HEK293 (cell line): ENCODE data around the gene BBC3.

ENCODE experiments used
- BCL6B ChIP-seq: fragments of 450-650 bp; formaldehyde crosslinking; IDR thresholded peaks from 2 replicates; pipeline ENCODE4 v1.5.1; 2017; ENCODE audit warnings: missing biosample characterization, missing genetic modification characterization
- PRDM10 ChIP-seq: fragments of 450-650 bp; formaldehyde crosslinking; IDR thresholded peaks from 2 replicates; pipeline ENCODE4 v1.5.1; 2016; ENCODE audit warnings: missing biosample characterization, missing genetic modification characterization
- PRDM2 ChIP-seq: fragments of 450-650 bp; formaldehyde crosslinking; IDR thresholded peaks from 2 replicates; pipeline ENCODE4 v1.5.1; 2016; ENCODE audit warnings: missing biosample characterization, missing genetic modification characterization, borderline replicate concordance
- SALL2 ChIP-seq: fragments of 450-650 bp; formaldehyde crosslinking; IDR thresholded peaks from 2 replicates; pipeline ENCODE4 v1.5.0; 2017; ENCODE audit warnings: missing biosample characterization, mild to moderate bottlenecking, missing genetic modification characterization, borderline replicate concordance
- YY1 ChIP-seq: fragments of 450-650 bp; formaldehyde crosslinking; IDR thresholded peaks from 2 replicates; pipeline ENCODE4 v1.5.1; 2018; ENCODE audit warnings: missing biosample characterization, missing genetic modification characterization
- ZBTB6 ChIP-seq: fragments of 450-650 bp; formaldehyde crosslinking; IDR thresholded peaks from 2 replicates; pipeline ENCODE4 v1.5.1; 2017; ENCODE audit warnings: missing biosample characterization, missing genetic modification characterization
- ZEB2 ChIP-seq: fragments of 450-650 bp; formaldehyde crosslinking; IDR thresholded peaks from 2 replicates; pipeline ENCODE4 v1.5.1; 2016; ENCODE audit warnings: missing biosample characterization, missing genetic modification characterization
- ZNF148 ChIP-seq: fragments of 450-650 bp; formaldehyde crosslinking; IDR thresholded peaks from 2 replicates; pipeline ENCODE4 v1.5.0; 2017; ENCODE audit warnings: missing biosample characterization, missing genetic modification characterization, borderline replicate concordance
- ZNF2 ChIP-seq: fragments of 450-650 bp; formaldehyde crosslinking; IDR thresholded peaks from 2 replicates; pipeline ENCODE4 v1.5.1; 2016; ENCODE audit warnings: missing biosample characterization, missing genetic modification characterization
- ZNF280D ChIP-seq: fragments of 450-650 bp; formaldehyde crosslinking; IDR thresholded peaks from 2 replicates; pipeline ENCODE4 v1.5.1; 2016; ENCODE audit warnings: missing biosample characterization, missing genetic modification characterization
- ZNF473 ChIP-seq: fragments of 450-650 bp; formaldehyde crosslinking; IDR thresholded peaks from 2 replicates; pipeline ENCODE4 v1.5.1; 2017; ENCODE audit warnings: missing biosample characterization, missing genetic modification characterization
- ZNF510 ChIP-seq: fragments of 450-650 bp; formaldehyde crosslinking; IDR thresholded peaks from 2 replicates; pipeline ENCODE4 v1.5.1; 2018; ENCODE audit warnings: mild to moderate bottlenecking, missing genetic modification characterization, missing biosample characterization; ENCODE audit not compliant: insufficient replicate concordance
- ZNF521 ChIP-seq: fragments of 450-650 bp; formaldehyde crosslinking; IDR thresholded peaks from 2 replicates; pipeline ENCODE4 v1.5.1; 2017; ENCODE audit warnings: missing biosample characterization, mild to moderate bottlenecking, missing genetic modification characterization
- ZNF548 ChIP-seq: fragments of 450-650 bp; formaldehyde crosslinking; IDR thresholded peaks from 2 replicates; pipeline ENCODE4 v1.5.1; 2016; ENCODE audit warnings: missing biosample characterization, missing genetic modification characterization
- ZNF555 ChIP-seq: fragments of 450-650 bp; formaldehyde crosslinking; conservative IDR thresholded peaks from 2 replicates; pipeline ENCODE4 v1.5.1; 2017; ENCODE audit warnings: missing biosample characterization, mild to moderate bottlenecking, missing genetic modification characterization, inconsistent platforms
- ZNF670 ChIP-seq: fragments of 450-650 bp; formaldehyde crosslinking; IDR thresholded peaks from 2 replicates; pipeline ENCODE4 v1.5.1; 2016; ENCODE audit warnings: missing biosample characterization, missing genetic modification characterization, low read depth
- ZNF768 ChIP-seq: fragments of 450-650 bp; formaldehyde crosslinking; IDR thresholded peaks from 2 replicates; pipeline ENCODE4 v1.5.1; 2018; ENCODE audit warnings: missing biosample characterization, mild to moderate bottlenecking, missing genetic modification characterization
- ZNF843 ChIP-seq: fragments of 450-650 bp; formaldehyde crosslinking; IDR thresholded peaks from 2 replicates; pipeline ENCODE4 v1.5.1; 2016; ENCODE audit warnings: missing biosample characterization, missing genetic modification characterization

Gene BBC3

GRCh38 chr19:47232422-47233211, 1.6 kb upstream of the BBC3 start (continued):
- TF ChIP-seq PRDM10 (tag by site-specific recombination) (peak; percentile 86), ZNF473 (tag by site-specific recombination) (no peak), ZNF843 (0 out of 2 replicates have a peak, but pooled peaks have one; percentile 35), ZEB2 (peak; percentile 37; the same call in 1 of the 2 replicates), ZNF148 (tag by site-specific recombination) (no peak), ZNF280D (tag by site-specific recombination) (no peak), ZNF548 (tag by site-specific recombination) (no peak; the same call in 1 of the 2 replicates), ZNF555 (tag by site-specific recombination) (no peak), ZNF768 (tag by site-specific recombination) (no peak), BCL6B (tag by site-specific recombination) (no peak), PRDM2 (tag by site-specific recombination) (no peak), ZBTB6 (tag by site-specific recombination) (no peak), ZNF670 (tag by site-specific recombination) (no peak), ZNF2 (no peak), SALL2 (tag by site-specific recombination) (no peak), ZNF521 (tag by site-specific recombination) (no peak), YY1 (tag by site-specific recombination) (no peak), ZNF510 (tag by site-specific recombination) (no peak)
